GM21717 (cell line): ENCODE results near the gene SSX3.
"Not testable (repeated sequence)": the region's sequence is repeated elsewhere in the genome, so short reads cannot be mapped to it uniquely, and the experiment has no call there.

Experiments
- ATAC-seq: cut with Tn5 transposase; IDR thresholded peaks from one replicate; pipeline ENCODE4 v1.9.1; 2021; ENCODE audit warnings: mild to moderate bottlenecking, moderate library complexity; ENCODE audit not compliant: unreplicated experiment

The SSX3 gene, protein sequence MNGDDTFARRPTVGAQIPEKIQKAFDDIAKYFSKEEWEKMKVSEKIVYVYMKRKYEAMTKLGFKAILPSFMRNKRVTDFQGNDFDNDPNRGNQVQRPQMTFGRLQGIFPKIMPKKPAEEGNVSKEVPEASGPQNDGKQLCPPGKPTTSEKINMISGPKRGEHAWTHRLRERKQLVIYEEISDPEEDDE

DNA sequence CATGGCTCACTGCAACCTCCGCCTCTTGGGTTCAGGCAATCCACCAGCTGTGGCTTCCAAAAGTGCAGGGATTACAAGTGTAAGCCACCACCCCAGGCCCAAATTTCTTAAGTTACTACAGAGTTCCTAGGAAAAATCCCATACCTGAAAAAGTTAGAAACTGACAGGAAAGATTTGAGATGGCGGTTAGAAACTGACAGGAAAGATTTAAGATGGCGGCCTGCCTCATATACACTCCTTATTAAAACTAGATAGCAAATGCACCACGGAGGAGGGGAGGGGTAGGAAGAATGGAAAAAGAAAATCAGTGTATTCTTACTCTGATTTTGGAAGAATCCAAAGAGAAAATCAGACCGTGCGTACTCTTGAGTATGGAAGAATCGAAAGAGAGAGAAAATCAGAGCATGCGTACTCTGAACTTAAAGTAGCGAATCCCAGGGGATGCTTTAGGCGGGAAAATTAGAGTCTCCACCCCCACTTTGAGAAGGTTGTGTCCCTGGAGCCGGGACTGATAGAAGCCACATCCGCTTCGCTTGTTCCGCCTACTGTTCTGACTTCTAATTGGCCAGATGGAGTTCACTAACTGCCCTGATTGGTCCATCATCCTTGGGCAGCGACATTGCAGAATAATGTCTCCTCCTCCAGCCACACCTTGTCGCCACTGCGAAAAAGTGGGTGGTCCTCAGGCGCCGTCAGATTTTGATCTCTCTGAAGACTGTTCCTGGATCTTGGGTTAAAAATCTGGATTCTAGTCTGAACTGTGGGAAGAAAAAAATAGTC lies at the start of gene SSX3:
TSS of gene SSX3 (minus strand) at position 389 of the 780 bp plus-strand sequence. CDS start 1,454 bp downstream, outside the sequence.
- ATAC-seq: not testable (repeated sequence)

GRCh38 chrX:48397825-48398224 lies 41.3 kb upstream of the SSX3 start:
- not testable (repeated sequence) for ATAC-seq

GRCh38 chrX:48396931-48397330 lies 40.4 kb upstream of the SSX3 start:
- not testable (repeated sequence) for ATAC-seq

DNA sequence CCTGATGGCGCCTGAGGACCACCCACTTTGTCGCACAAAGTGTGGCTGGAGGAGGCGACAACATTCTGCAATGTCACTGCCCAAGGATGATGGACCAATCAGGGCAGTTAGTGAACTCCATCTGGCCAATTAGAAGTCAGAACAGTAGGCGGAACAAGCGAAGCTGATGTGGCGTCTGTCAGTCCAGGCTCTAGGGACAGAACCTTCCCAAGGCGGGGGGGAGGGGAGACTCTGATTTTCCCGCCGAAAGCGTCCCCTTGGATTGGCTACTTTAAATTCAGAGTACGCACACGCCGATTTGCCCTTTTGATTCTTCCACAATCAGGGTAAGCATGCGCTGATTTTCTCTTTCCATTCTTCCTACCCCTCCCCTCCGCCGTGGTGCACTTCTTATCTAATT lies 26.7 kb upstream of the SSX3 start, which contains the start of gene SSX4:
TSS of gene SSX4 (plus strand) at position 301 of the 400 bp plus-strand sequence. CDS start 515 bp downstream, outside the sequence.
- not testable (repeated sequence) for ATAC-seq

- not testable (repeated sequence) for ATAC-seq
These were observed 13.9 kb upstream of the SSX3 start for GRCh38 chrX:48370408-48370807.

GRCh38 chrX:48367717-48368408 lies 11.4 kb upstream of the SSX3 start:
- not testable (repeated sequence) for ATAC-seq

GRCh38 chrX:48359281-48359680 lies 2.8 kb upstream of the SSX3 start:
- ATAC-seq: not testable (repeated sequence)

- ATAC-seq: no peak
These were observed 1.2 kb upstream of the SSX3 start for GRCh38 chrX:48357681-48358080.

GRCh38 chrX:48346059-48346458 lies 10.4 kb downstream of the SSX3 start:
- ATAC-seq: not testable (repeated sequence)

DNA sequence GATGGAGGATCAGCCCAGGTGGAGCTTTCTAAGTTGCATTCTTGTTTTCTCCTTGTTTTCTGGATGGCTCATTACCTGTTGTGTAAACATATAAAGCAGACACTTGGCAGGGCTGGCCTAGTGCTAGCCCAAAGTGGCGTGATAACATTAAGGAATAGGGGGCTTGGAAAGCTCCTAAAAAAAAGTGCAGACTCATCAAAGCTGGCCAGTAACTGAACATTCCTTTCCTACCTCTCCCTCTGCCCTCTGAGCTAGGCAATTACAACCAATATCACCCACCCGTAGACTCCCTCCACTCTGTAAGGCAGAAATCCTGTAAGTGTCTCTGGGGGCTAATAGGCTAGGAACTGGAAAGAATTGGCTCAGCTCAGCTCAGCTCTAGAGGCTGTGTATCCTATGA lies 42.5 kb downstream of the SSX3 start:
- ATAC-seq: not testable (repeated sequence)

- ATAC-seq: no peak
These were observed 50.3 kb downstream of the SSX3 start for GRCh38 chrX:48306175-48306574.
